Measurements from ENCODE around the gene SH3YL1.

Gene SH3YL1

GRCh38 chr2:257842-258241, 6.0 kb downstream of the SH3YL1 start:
- DNase-seq (ENCODE audit: low read depth): no peak

GRCh38 chr2:257429-257828, 6.4 kb downstream of the SH3YL1 start:
- DNase-seq (ENCODE audit: low read depth): no peak

GRCh38 chr2:256094-256493, 7.7 kb downstream of the SH3YL1 start:
- DNase-seq (ENCODE audit: low read depth): no peak

GRCh38 chr2:255195-255594, 8.6 kb downstream of the SH3YL1 start:
- DNase-seq (ENCODE audit: low read depth): no peak

- no peak for DNase-seq (ENCODE audit: low read depth)
Measured at GRCh38 chr2:254241-254640, 9.6 kb downstream of the SH3YL1 start.

- DNase-seq (ENCODE audit: low read depth): no peak
Measured at GRCh38 chr2:253202-253638, 10.6 kb downstream of the SH3YL1 start.

- no peak for DNase-seq (ENCODE audit: low read depth)
Measured at GRCh38 chr2:252001-252602, 11.7 kb downstream of the SH3YL1 start.

- DNase-seq (ENCODE audit: low read depth): no peak
Measured at GRCh38 chr2:249538-250042, 14.2 kb downstream of the SH3YL1 start.

GRCh38 chr2:248724-249123, 15.1 kb downstream of the SH3YL1 start:
- DNase-seq (ENCODE audit: low read depth): no peak

- DNase-seq (ENCODE audit: low read depth): peak; percentile 57
Measured at GRCh38 chr2:246489-247144, 17.2 kb downstream of the SH3YL1 start.

- DNase-seq (ENCODE audit: low read depth): no peak
Measured at GRCh38 chr2:244547-244946, 19.3 kb downstream of the SH3YL1 start.

- DNase-seq (ENCODE audit: low read depth): no peak
Measured at GRCh38 chr2:238869-239268, 25.0 kb downstream of the SH3YL1 start.

- no peak for DNase-seq (ENCODE audit: low read depth)
Measured at GRCh38 chr2:238431-238830, 25.4 kb downstream of the SH3YL1 start.

- DNase-seq (ENCODE audit: low read depth): no peak
Measured at GRCh38 chr2:237878-238277, 26.0 kb downstream of the SH3YL1 start.

- no peak for DNase-seq (ENCODE audit: low read depth)
Measured at GRCh38 chr2:236993-237539, 26.8 kb downstream of the SH3YL1 start.

- DNase-seq (ENCODE audit: low read depth): no peak
Measured at GRCh38 chr2:234421-234820, 29.4 kb downstream of the SH3YL1 start.

- DNase-seq (ENCODE audit: low read depth): no peak
Measured at GRCh38 chr2:233030-233429, 30.8 kb downstream of the SH3YL1 start.

- DNase-seq (ENCODE audit: low read depth): no peak
Measured at GRCh38 chr2:231521-232185, 32.2 kb downstream of the SH3YL1 start.

GRCh38 chr2:228518-229278, 35.1 kb downstream of the SH3YL1 start:
- DNase-seq (ENCODE audit: low read depth): no peak

- DNase-seq (ENCODE audit: low read depth): no peak
Measured at GRCh38 chr2:228115-228514, 35.7 kb downstream of the SH3YL1 start.

GRCh38 chr2:223971-224760, 39.7 kb downstream of the SH3YL1 start:
- DNase-seq (ENCODE audit: low read depth): no peak

Data from fibroblast of gingiva (primary cell).